Lower leg skin (tissue), 4 donors: ENCODE results near the gene CLPTM1L. TPM values are rescaled to one million over a fixed set of nuclear protein-coding genes. Genes with fewer than 3 reads are reported as not detected.

Experiments
- DNase-seq, 2 donors: peaks; one replicate each; pipeline ENCODE4 v3.0.0-alpha.2; 2019; ENCODE audit warnings: low spot score in 2 of 2
- H3K4me3 ChIP-seq: fragments of 200-600 bp; sonication (generic); 2 replicates; pipeline ENCODE4 v1.5.1; 2017; ENCODE audit warnings: mild to moderate bottlenecking, low read depth; ENCODE audit not compliant: poor library complexity, severe bottlenecking
- POLR2A ChIP-seq, 2 donors: fragments of 450-650 bp; IDR thresholded peaks; one replicate each; pipeline ENCODE4 v1.6.1; 2016 to 2017; ENCODE audit warnings: antibody characterized with exemption in 2 of 2, mild to moderate bottlenecking in 1 of 2, moderate library complexity in 1 of 2
- WGBS, 2 donors: methylation state at CpG; one replicate each; pipeline ENCODE4 v1.1.5; 2018; 5-methylcytosine and 5-hydroxymethylcytosine counted together
- intact Hi-C: fragments of 100-400 bp; cut with DNase I; formaldehyde crosslinking; loops from one replicate; pipeline ENCODE4 v1.15.0; 2023; ENCODE audit warnings: low total_unique reads
- total RNA-seq, 4 donors: library from RNA; depleted of rRNA; stranded (reverse); fragments of >200 nt; gene quantifications; one replicate each; pipeline ENCODE4 v1.1.0, GENCODE V29; 2016
- TF ChIP-seq, protein P1 (sequence below), 3 donors: fragments of 450-650 bp; IDR thresholded peaks; one replicate each; pipeline ENCODE4 v1.5.1; 2016; ENCODE audit warnings: antibody characterized with exemption in 3 of 3, mild to moderate bottlenecking in 3 of 3, moderate library complexity in 2 of 3

CLPTM1L gene
- total RNA-seq, 4 donors from 2014 or later, result 82.8 to 123 (median 102) TPM

DNA sequence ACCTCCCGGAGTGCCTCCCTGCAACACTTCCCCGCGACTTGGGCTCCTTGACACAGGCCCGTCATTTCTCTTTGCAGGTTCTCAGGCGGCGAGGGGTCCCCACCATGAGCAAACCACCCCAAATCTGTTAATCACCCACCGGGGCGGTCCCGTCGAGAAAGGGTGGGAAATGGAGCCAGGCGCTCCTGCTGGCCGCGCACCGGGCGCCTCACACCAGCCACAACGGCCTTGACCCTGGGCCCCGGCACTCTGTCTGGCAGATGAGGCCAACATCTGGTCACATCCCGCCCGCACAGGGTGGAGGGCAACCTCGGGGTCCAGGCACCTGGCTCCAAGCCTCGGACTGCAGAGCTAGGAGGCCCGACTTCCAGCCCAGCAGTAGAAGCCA lies 49.3 kb downstream of the CLPTM1L start:
- no peak overlapping the region for H3K4me3 ChIP-seq
- 41 to 61% methylated on average over 20 to 21 of the region's 22 CpGs for WGBS, 2 donors

DNA sequence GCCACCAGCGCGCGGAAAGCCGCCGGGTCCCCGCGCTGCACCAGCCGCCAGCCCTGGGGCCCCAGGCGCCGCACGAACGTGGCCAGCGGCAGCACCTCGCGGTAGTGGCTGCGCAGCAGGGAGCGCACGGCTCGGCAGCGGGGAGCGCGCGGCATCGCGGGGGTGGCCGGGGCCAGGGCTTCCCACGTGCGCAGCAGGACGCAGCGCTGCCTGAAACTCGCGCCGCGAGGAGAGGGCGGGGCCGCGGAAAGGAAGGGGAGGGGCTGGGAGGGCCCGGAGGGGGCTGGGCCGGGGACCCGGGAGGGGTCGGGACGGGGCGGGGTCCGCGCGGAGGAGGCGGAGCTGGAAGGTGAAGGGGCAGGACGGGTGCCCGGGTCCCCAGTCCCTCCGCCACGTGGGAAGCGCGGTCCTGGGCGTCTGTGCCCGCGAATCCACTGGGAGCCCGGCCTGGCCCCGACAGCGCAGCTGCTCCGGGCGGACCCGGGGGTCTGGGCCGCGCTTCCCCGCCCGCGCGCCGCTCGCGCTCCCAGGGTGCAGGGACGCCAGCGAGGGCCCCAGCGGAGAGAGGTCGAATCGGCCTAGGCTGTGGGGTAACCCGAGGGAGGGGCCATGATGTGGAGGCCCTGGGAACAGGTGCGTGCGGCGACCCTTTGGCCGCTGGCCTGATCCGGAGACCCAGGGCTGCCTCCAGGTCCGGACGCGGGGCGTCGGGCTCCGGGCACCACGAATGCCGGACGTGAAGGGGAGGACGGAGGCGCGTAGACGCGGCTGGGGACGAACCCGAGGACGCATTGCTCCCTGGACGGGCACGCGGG lies 49.9 kb downstream of the CLPTM1L start, which contains the start of gene TERT:
TSS of gene TERT (minus strand) at position 234 of the 815 bp plus-strand sequence. CDS start at position 155, 79 bp downstream.
- H3K4me3 ChIP-seq, result no peak within 1 kb of the TSS
- intact Hi-C loops, result no loop called here
- DNase-seq, result peak in 1 of 2 donors; percentile 82
- no peak for TF ChIP-seq POLR2A (IDR thresholded peaks at IDR 0.05)
- WGBS, 2 donors, result 8% methylated on average over 31 to 38 of the region's 102 CpGs

More for the DNA sequence above, 49.3 kb downstream of the CLPTM1L start:
- intact Hi-C loops, result no loop called here
- no peak for TF ChIP-seq POLR2A (IDR thresholded peaks at IDR 0.05)
- TF ChIP-seq, protein P1, sequence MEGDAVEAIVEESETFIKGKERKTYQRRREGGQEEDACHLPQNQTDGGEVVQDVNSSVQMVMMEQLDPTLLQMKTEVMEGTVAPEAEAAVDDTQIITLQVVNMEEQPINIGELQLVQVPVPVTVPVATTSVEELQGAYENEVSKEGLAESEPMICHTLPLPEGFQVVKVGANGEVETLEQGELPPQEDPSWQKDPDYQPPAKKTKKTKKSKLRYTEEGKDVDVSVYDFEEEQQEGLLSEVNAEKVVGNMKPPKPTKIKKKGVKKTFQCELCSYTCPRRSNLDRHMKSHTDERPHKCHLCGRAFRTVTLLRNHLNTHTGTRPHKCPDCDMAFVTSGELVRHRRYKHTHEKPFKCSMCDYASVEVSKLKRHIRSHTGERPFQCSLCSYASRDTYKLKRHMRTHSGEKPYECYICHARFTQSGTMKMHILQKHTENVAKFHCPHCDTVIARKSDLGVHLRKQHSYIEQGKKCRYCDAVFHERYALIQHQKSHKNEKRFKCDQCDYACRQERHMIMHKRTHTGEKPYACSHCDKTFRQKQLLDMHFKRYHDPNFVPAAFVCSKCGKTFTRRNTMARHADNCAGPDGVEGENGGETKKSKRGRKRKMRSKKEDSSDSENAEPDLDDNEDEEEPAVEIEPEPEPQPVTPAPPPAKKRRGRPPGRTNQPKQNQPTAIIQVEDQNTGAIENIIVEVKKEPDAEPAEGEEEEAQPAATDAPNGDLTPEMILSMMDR (IDR thresholded peaks at IDR 0.05), result no peak
- DNase-seq, result peak in 1 of 2 donors; percentile 80

DNA sequence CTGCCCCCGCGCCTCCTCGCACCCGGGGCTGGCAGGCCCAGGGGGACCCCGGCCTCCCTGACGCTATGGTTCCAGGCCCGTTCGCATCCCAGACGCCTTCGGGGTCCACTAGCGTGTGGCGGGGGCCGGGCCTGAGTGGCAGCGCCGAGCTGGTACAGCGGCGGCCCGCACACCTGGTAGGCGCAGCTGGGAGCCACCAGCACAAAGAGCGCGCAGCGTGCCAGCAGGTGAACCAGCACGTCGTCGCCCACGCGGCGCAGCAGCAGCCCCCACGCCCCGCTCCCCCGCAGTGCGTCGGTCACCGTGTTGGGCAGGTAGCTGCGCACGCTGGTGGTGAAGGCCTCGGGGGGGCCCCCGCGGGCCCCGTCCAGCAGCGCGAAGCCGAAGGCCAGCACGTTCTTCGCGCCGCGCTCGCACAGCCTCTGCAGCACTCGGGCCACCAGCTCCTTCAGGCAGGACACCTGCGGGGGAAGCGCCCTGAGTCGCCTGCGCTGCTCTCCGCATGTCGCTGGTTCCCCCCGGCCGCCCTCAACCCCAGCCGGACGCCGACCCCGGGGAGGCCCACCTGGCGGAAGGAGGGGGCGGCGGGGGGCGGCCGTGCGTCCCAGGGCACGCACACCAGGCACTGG lies 50.6 kb downstream of the CLPTM1L start:
- WGBS, 2 donors, result 22 to 56% methylated on average over 21 to 31 of the region's 69 CpGs
- DNase-seq, result peak in 1 of 2 donors; percentile 75
- TF ChIP-seq POLR2A (IDR thresholded peaks at IDR 0.05), result no peak
- TF ChIP-seq, protein P1 (IDR thresholded peaks at IDR 0.05), result no peak
- no peak overlapping the region for H3K4me3 ChIP-seq
- intact Hi-C loops, result no loop called here

DNA sequence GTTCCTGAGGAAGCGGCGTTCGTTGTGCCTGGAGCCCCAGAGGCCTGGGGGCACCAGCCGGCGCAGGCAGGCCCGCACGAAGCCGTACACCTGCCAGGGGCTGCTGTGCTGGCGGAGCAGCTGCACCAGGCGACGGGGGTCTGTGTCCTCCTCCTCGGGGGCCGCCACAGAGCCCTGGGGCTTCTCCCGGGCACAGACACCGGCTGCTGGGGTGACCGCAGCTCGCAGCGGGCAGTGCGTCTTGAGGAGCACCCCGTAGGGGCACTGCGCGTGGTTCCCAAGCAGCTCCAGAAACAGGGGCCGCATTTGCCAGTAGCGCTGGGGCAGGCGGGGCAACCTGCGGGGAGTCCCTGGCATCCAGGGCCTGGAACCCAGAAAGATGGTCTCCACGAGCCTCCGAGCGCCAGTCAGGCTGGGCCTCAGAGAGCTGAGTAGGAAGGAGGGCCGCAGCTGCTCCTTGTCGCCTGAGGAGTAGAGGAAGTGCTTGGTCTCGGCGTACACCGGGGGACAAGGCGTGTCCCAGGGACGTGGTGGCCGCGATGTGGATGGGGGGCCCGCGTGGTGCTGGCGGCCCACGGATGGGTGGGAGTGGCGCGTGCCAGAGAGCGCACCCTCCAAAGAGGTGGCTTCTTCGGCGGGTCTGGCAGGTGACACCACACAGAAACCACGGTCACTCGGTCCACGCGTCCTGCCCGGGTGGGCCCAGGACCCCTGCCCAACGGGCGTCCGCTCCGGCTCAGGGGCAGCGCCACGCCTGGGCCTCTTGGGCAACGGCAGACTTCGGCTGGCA lies 51.3 kb downstream of the CLPTM1L start:
- H3K4me3 ChIP-seq, result no peak overlapping the region
- 91% methylated on average over 44 to 54 of the region's 60 CpGs for WGBS, 2 donors
- peak in 1 of 2 donors; percentile 76 for DNase-seq
- no peak for TF ChIP-seq POLR2A (IDR thresholded peaks at IDR 0.05)
- TF ChIP-seq, protein P1 (IDR thresholded peaks at IDR 0.05), result no peak
- intact Hi-C loops, result no loop called here

DNA sequence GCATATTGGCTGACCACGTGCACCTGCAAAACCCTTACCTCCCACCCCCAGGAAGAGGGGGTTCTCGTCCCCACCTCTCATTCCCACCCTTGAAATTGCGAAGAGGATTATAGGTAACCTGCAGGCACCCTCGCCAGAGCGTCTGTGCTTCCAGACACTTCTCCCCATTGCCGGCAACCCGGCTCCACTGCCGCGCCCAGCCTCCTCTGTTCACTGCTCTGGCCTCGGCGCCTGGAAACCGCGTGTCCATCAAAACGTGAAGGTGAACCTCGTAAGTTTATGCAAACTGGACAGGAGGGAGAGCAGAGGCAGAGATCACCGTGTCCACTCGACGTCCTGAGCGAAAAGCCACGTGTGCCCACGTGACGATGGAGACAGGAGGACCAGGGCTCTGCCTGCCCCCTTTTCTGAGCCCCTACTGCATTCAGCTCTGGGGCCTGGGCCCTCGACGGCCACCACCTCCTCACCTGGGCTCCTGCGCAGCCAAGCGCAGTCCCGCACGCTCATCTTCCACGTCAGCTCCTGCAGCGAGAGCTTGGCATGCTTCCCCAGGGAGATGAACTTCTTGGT lies 52.0 kb downstream of the CLPTM1L start:
- TF ChIP-seq, protein P1 (IDR thresholded peaks at IDR 0.05), result no peak
- no peak for TF ChIP-seq POLR2A (IDR thresholded peaks at IDR 0.05)
- intact Hi-C loops, result no loop called here
- 86 to 88% methylated on average over 29 to 30 of the region's 30 CpGs for WGBS, 2 donors
- no peak overlapping the region for H3K4me3 ChIP-seq
- peak in 1 of 2 donors; percentile 49 for DNase-seq
